Left lung (tissue), 10 donors: ENCODE results near the gene COX6B2. TPM values are rescaled to one million over a fixed set of nuclear protein-coding genes. Genes with fewer than 3 reads are reported as not detected.

Source experiments
- ATAC-seq: fragments of 200-7000 bp; cut with Tn5 transposase; one replicate; pipeline ENCODE4 v1.9.1; 2020; ENCODE audit warnings: moderate library complexity
- DNase-seq, 4 donors: peaks; one replicate each; pipeline ENCODE4 v3.0.0-alpha.2; 2013 to 2020
- H3K27ac ChIP-seq, 2 donors: fragments of 200-600 bp; sonication (generic) in 1 of 2; one replicate each; pipeline versions ENCODE4 v1.5.0 to v1.8.0; 2020 to 2021
- H3K27me3 ChIP-seq, 2 donors: fragments of 200-600 bp; sonication (generic) in 1 of 2; one replicate each; pipeline versions ENCODE4 v1.5.0 to v1.8.0; 2020 to 2021
- H3K36me3 ChIP-seq, 2 donors: fragments of 200-600 bp; sonication (generic) in 1 of 2; one replicate each; pipeline versions ENCODE4 v1.5.0 to v1.8.0; 2020 to 2021
- H3K4me1 ChIP-seq, 2 donors: fragments of 200-600 bp; one replicate each; pipeline ENCODE4 v1.8.0; 2021
- H3K4me3 ChIP-seq, 2 donors: fragments of 200-600 bp; sonication (generic) in 1 of 2; one replicate each; pipeline versions ENCODE4 v1.5.0 to v1.8.0; 2020 to 2021; ENCODE audit warnings: mild to moderate bottlenecking in 1 of 2
- H3K9me3 ChIP-seq, 2 donors: fragments of 200-600 bp; sonication (generic) in 1 of 2; one replicate each; pipeline versions ENCODE4 v1.5.0 to v1.8.0; 2020 to 2021
- intact Hi-C, 2 donors: fragments of 100-400 bp; cut with DNase I; formaldehyde crosslinking; loops; one replicate each; pipeline versions ENCODE4 v1.11.2 to v1.14.2; 2022
- polyA plus RNA-seq, 6 donors: library from polyadenylated mRNA; unstranded; fragments of 120-200 nt; gene quantifications; one replicate each; pipeline ENCODE4 v1.2.1, GENCODE V29; 2013; ENCODE audit not compliant: insufficient read length in 6 of 6
- total RNA-seq, 2 donors: library from RNA; stranded (reverse); fragmentation: NEBNext Ultra II Directional; extraction: Animal tissue kit (Norgen Biotek cat#: 25700); gene quantifications; one replicate each; pipeline ENCODE4 v1.2.1, GENCODE V29; 2021
- TF ChIP-seq, protein P1 (sequence below), 2 donors: fragments of 200-600 bp; sonication (generic) in 1 of 2; IDR thresholded peaks; one replicate each; pipeline versions ENCODE4 v1.5.0 to v1.8.0; 2021; ENCODE audit warnings: antibody characterized with exemption in 2 of 2
- donor health status: DM: no; HTN: yes; CAD: no.
- donor health status: DM: no; HTN: no; CAD: no.

Gene COX6B2
- total and polyA plus RNA-seq, 8 donors: 0.20 to 0.75 (median 0.50) TPM; not detected in 1

GRCh38 chr19:55389386-55390317 lies 35.1 kb upstream of the COX6B2 start:
- Histone ChIP-seq H3K27ac (no peak overlapping the region), H3K9me3 (no peaks in the 10 kb centered on the region), H3K36me3 (peaks cover 0 to 56% of the 10 kb centered on the region in 2 donors), H3K4me3 (no peak overlapping the region), H3K27me3 (no peaks in the 10 kb centered on the region), H3K4me1 (peaks cover 25 to 48% of the 10 kb centered on the region in 2 donors)
- ATAC-seq (no peak), DNase-seq (no peak)
- intact Hi-C loops: loop anchor here in 1 of 2 donors (10.0 kb wide), 1 partner anchor 85 kb away; no protein-coding TSS in a partner anchor
- TF ChIP-seq, protein P1, sequence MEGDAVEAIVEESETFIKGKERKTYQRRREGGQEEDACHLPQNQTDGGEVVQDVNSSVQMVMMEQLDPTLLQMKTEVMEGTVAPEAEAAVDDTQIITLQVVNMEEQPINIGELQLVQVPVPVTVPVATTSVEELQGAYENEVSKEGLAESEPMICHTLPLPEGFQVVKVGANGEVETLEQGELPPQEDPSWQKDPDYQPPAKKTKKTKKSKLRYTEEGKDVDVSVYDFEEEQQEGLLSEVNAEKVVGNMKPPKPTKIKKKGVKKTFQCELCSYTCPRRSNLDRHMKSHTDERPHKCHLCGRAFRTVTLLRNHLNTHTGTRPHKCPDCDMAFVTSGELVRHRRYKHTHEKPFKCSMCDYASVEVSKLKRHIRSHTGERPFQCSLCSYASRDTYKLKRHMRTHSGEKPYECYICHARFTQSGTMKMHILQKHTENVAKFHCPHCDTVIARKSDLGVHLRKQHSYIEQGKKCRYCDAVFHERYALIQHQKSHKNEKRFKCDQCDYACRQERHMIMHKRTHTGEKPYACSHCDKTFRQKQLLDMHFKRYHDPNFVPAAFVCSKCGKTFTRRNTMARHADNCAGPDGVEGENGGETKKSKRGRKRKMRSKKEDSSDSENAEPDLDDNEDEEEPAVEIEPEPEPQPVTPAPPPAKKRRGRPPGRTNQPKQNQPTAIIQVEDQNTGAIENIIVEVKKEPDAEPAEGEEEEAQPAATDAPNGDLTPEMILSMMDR (IDR thresholded peaks at IDR 0.05): no peak

DNA sequence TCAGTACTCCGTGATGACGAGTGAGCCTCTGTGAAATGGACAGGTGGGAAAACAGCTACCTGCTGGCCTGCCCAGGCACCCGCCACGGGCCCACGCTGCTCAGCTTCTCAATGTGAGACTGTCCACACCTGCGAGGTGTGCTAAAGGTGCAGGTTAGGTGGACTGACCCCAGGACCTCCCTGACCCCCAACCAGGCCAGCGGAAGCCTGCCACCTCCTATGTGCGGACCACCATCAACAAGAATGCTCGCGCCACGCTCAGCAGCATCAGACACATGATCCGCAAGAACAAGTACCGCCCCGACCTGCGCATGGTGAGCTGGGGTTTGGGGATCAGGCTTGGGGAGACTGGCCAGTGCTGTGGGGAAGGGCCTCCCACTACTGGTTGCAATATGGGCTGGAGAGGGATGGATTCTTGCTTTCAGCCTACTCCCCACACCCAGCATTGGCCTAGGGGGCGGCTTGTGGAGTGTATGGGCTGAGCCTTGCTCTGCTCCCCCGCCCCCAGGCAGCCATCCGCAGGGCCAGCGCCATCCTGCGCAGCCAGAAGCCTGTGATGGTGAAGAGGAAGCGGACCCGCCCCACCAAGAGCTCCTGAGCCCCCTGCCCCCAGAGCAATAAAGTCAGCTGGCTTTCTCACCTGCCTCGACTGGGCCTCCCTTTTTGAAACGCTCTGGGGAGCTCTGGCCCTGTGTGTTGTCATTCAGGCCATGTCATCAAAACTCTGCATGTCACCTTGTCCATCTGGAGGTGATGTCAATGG lies 33.4 kb upstream of the COX6B2 start:
- Histone ChIP-seq H3K4me1 (peaks cover 30 to 60% of the 10 kb centered on the region in 2 donors), H3K9me3 (no peaks in the 10 kb centered on the region), H3K27me3 (no peaks in the 10 kb centered on the region), H3K36me3 (peaks cover 0 to 56% of the 10 kb centered on the region in 2 donors), H3K4me3 (peak overlapping the region; percentile 86 to 91), H3K27ac (no peak overlapping the region)
- DNase-seq (no peak), ATAC-seq (no peak)
- TF ChIP-seq, protein P1 (IDR thresholded peaks at IDR 0.05): no peak
- intact Hi-C loops: loop anchor here in 1 of 2 donors (10.0 kb wide), 1 partner anchor 83 kb away; no protein-coding TSS in a partner anchor

GRCh38 chr19:55386493-55386971 lies 32.0 kb upstream of the COX6B2 start:
- peak in 1 of 4 donors; percentile 82 for DNase-seq
- no peaks in the 10 kb centered on the region for H3K27me3 ChIP-seq
- H3K9me3 ChIP-seq: no peaks in the 10 kb centered on the region
- H3K36me3 ChIP-seq: peaks cover 0 to 52% of the 10 kb centered on the region in 2 donors
- H3K4me3 ChIP-seq: peak overlapping the region; percentile 86 to 91
- ATAC-seq: no peak
- peak overlapping the region; percentile 96 to 97 for H3K27ac ChIP-seq
- peaks cover 30 to 63% of the 10 kb centered on the region in 2 donors for H3K4me1 ChIP-seq
- TF ChIP-seq, protein P1 (IDR thresholded peaks at IDR 0.05): no peak
- intact Hi-C loops: loop anchor here in 1 of 2 donors (10.0 kb wide), 1 partner anchor 82 kb away; no protein-coding TSS in a partner anchor

GRCh38 chr19:55385724-55386492 lies 31.4 kb upstream of the COX6B2 start, which contains the start of gene RPL28:
Gene RPL28 (plus strand): TSS chr19:55385932. CDS start chr19:55386358, 426 bp downstream.
- TF ChIP-seq, protein P1 (IDR thresholded peaks at IDR 0.05): peak in 1 of 2 donors; percentile 10
- ATAC-seq (peak; percentile 87), DNase-seq (peak; percentile 97 to 99 (median 98))
- H3K27me3 ChIP-seq: no peaks in the 10 kb centered on the region
- H3K27ac ChIP-seq: peak within 1 kb of the TSS; percentile 96 to 97
- H3K9me3 ChIP-seq: no peaks in the 10 kb centered on the region
- H3K36me3 ChIP-seq: peaks cover 0 to 45% of the 10 kb centered on the region in 2 donors
- peaks cover 30 to 63% of the 10 kb centered on the region in 2 donors for H3K4me1 ChIP-seq
- intact Hi-C loops: loop anchor here in 1 of 2 donors (10.0 kb wide), 1 partner anchor 81 kb away; no protein-coding TSS in a partner anchor
- peak within 1 kb of the TSS; percentile 86 to 91 for H3K4me3 ChIP-seq
